ENCODE measurements around the gene AGPAT4.

Gene AGPAT4

GRCh38 chr6:161080263-161080970 is 193.4 kb downstream of the AGPAT4 start:
- H3K9ac ChIP-seq (ENCODE audit: low read length) = no peak overlapping the region
- no peak overlapping the region for H3K4me2 ChIP-seq (ENCODE audit: low read depth, low read length)
- DNase-seq = no peak
- no peaks in the 10 kb centered on the region for H3K36me3 ChIP-seq (replicated peaks; ENCODE audit: insufficient read depth, low read length)
- H3K9me3 ChIP-seq (replicated peaks; ENCODE audit: insufficient read depth, low read length) = no peaks in the 10 kb centered on the region
- no peak overlapping the region for H2AFZ ChIP-seq (ENCODE audit: low read length)
- H3K79me2 ChIP-seq (ENCODE audit: low read length) = no peaks in the 10 kb centered on the region
- H3K9me2 ChIP-seq (replicated peaks; ENCODE audit: insufficient read depth, low read length) = no peaks in the 10 kb centered on the region
- H3K27ac ChIP-seq (ENCODE audit: low read length) = no peak overlapping the region
- no peaks in the 10 kb centered on the region for H3F3A ChIP-seq (ENCODE audit: insufficient read depth, low read length)
- no peaks in the 10 kb centered on the region for H4K20me1 ChIP-seq (ENCODE audit: insufficient read depth, low read length)
- TF ChIP-seq EZH2phosphoT487 (IDR thresholded peaks at IDR 0.05; ENCODE audit: low read length) (no peak), EZH2 (optimal IDR thresholded peaks at IDR 0.05; ENCODE audit: low read depth, low read length) (no peak)
- TF ChIP-seq, protein P1, sequence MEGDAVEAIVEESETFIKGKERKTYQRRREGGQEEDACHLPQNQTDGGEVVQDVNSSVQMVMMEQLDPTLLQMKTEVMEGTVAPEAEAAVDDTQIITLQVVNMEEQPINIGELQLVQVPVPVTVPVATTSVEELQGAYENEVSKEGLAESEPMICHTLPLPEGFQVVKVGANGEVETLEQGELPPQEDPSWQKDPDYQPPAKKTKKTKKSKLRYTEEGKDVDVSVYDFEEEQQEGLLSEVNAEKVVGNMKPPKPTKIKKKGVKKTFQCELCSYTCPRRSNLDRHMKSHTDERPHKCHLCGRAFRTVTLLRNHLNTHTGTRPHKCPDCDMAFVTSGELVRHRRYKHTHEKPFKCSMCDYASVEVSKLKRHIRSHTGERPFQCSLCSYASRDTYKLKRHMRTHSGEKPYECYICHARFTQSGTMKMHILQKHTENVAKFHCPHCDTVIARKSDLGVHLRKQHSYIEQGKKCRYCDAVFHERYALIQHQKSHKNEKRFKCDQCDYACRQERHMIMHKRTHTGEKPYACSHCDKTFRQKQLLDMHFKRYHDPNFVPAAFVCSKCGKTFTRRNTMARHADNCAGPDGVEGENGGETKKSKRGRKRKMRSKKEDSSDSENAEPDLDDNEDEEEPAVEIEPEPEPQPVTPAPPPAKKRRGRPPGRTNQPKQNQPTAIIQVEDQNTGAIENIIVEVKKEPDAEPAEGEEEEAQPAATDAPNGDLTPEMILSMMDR (IDR thresholded peaks at IDR 0.05; ENCODE audit: low read length) = no peak
- H3K27me3 ChIP-seq (replicated peaks; ENCODE audit: insufficient read depth, low read length) = no peaks in the 10 kb centered on the region
- H3K4me3 ChIP-seq (ENCODE audit: low read length) = no peak overlapping the region
- H3K4me1 ChIP-seq (ENCODE audit: low read length) = no peaks in the 10 kb centered on the region
